Stimulated activated CD8-positive, alpha-beta memory T cell treated with anti-CD3 and anti-CD28 coated beads, Interleukin-15, amount 100 ng/mL, for 48 hours (primary cell): Measurements from ENCODE around the gene DNAH14.
"Not testable (repeated sequence)": the region's sequence is repeated elsewhere in the genome, so short reads cannot be mapped to it uniquely, and the experiment has no call there.

Experiments used
- DNase-seq, 2 donors: peaks; one replicate each; pipeline ENCODE4 v3.0.0-alpha.2; 2020; ENCODE audit warnings: low read depth in 2 of 2

Gene DNAH14

GRCh38 chr1:224995602-224996001 is 66.1 kb downstream of the DNAH14 start:
- no peak for DNase-seq

GRCh38 chr1:224996266-224996665 is 66.8 kb downstream of the DNAH14 start:
- DNase-seq, result no peak

GRCh38 chr1:224998185-224998584 is 68.7 kb downstream of the DNAH14 start:
- DNase-seq, result no peak

- no peak for DNase-seq
Measured at GRCh38 chr1:225004396-225004795, 74.9 kb downstream of the DNAH14 start.

GRCh38 chr1:225006352-225006751 is 76.9 kb downstream of the DNAH14 start:
- not testable (repeated sequence) for DNase-seq

- DNase-seq, result not testable (repeated sequence)
Measured at GRCh38 chr1:225008050-225008449, 78.6 kb downstream of the DNAH14 start.

- no peak for DNase-seq
Measured at GRCh38 chr1:225021037-225021436, 91.6 kb downstream of the DNAH14 start.

GRCh38 chr1:225026701-225027100 is 97.2 kb downstream of the DNAH14 start:
- no peak for DNase-seq

- DNase-seq, result not testable (repeated sequence)
Measured at GRCh38 chr1:225036441-225036840, 107.0 kb downstream of the DNAH14 start.

- DNase-seq, result no peak
Measured at GRCh38 chr1:225042263-225042662, 112.8 kb downstream of the DNAH14 start.

- no peak for DNase-seq
Measured at GRCh38 chr1:225044258-225044657, 114.8 kb downstream of the DNAH14 start.

GRCh38 chr1:225049594-225049993 is 120.1 kb downstream of the DNAH14 start:
- DNase-seq, result no peak

GRCh38 chr1:225063722-225064121 is 134.2 kb downstream of the DNAH14 start:
- no peak for DNase-seq

GRCh38 chr1:225070972-225071371 is 141.5 kb downstream of the DNAH14 start:
- DNase-seq, result no peak

- DNase-seq, result no peak
Measured at GRCh38 chr1:225097175-225097574, 167.7 kb downstream of the DNAH14 start.

GRCh38 chr1:225111000-225111399 is 181.5 kb downstream of the DNAH14 start:
- DNase-seq, result no peak

- no peak for DNase-seq
Measured at GRCh38 chr1:225113265-225113664, 183.8 kb downstream of the DNAH14 start.

GRCh38 chr1:225114354-225114990 is 185.0 kb downstream of the DNAH14 start:
- DNase-seq, result no peak

GRCh38 chr1:225119307-225119706 is 189.8 kb downstream of the DNAH14 start:
- no peak for DNase-seq

GRCh38 chr1:225121095-225121494 is 191.6 kb downstream of the DNAH14 start:
- DNase-seq, result no peak

- no peak for DNase-seq
Measured at GRCh38 chr1:225131869-225132268, 202.4 kb downstream of the DNAH14 start.

- no peak for DNase-seq
Measured at GRCh38 chr1:225137976-225138375, 208.5 kb downstream of the DNAH14 start.

- no peak for DNase-seq
Measured at GRCh38 chr1:225143001-225143400, 213.5 kb downstream of the DNAH14 start.

- no peak for DNase-seq
Measured at GRCh38 chr1:225146478-225146877, 217.0 kb downstream of the DNAH14 start.
